ENCODE results near the gene FANCC.

Gene FANCC

DNA sequence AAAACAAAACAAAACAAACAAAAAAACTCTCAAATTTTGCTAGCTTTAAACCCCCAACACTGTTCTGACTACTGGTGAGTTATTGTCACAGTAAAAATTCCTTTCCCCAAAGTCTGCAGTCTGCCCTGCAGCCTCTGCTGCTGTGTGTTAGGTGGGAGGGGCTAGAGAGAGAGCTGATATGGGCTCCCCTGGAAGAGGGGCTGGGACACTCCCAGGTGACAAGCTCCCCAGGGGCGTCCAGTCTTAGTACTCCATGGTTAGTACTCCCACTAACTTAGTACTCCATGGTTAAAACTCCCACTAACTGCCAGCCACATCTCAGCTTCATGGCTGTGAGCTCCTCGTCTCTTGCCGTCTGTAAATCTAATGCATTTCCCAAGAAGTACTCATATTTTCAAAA lies 191.9 kb downstream of the FANCC start:
- in situ Hi-C loops (cut with HindIII; ENCODE audit: low pct_ligation_motif_present, low sequenced_read_pairs): no loop called here
- DNase-seq: no peak
- Histone ChIP-seq H3K27me3 (replicated peaks) (no peaks in the 10 kb centered on the region), H3K4me3 (ENCODE audit: low read depth, low read length) (no peak overlapping the region), H3K36me3 (replicated peaks) (no peaks in the 10 kb centered on the region), H3K27ac (no peak overlapping the region)
- TF ChIP-seq, protein P1, sequence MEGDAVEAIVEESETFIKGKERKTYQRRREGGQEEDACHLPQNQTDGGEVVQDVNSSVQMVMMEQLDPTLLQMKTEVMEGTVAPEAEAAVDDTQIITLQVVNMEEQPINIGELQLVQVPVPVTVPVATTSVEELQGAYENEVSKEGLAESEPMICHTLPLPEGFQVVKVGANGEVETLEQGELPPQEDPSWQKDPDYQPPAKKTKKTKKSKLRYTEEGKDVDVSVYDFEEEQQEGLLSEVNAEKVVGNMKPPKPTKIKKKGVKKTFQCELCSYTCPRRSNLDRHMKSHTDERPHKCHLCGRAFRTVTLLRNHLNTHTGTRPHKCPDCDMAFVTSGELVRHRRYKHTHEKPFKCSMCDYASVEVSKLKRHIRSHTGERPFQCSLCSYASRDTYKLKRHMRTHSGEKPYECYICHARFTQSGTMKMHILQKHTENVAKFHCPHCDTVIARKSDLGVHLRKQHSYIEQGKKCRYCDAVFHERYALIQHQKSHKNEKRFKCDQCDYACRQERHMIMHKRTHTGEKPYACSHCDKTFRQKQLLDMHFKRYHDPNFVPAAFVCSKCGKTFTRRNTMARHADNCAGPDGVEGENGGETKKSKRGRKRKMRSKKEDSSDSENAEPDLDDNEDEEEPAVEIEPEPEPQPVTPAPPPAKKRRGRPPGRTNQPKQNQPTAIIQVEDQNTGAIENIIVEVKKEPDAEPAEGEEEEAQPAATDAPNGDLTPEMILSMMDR (IDR thresholded peaks at IDR 0.05; ENCODE audit: low read depth, low read length, missing control alignments): no peak

DNA sequence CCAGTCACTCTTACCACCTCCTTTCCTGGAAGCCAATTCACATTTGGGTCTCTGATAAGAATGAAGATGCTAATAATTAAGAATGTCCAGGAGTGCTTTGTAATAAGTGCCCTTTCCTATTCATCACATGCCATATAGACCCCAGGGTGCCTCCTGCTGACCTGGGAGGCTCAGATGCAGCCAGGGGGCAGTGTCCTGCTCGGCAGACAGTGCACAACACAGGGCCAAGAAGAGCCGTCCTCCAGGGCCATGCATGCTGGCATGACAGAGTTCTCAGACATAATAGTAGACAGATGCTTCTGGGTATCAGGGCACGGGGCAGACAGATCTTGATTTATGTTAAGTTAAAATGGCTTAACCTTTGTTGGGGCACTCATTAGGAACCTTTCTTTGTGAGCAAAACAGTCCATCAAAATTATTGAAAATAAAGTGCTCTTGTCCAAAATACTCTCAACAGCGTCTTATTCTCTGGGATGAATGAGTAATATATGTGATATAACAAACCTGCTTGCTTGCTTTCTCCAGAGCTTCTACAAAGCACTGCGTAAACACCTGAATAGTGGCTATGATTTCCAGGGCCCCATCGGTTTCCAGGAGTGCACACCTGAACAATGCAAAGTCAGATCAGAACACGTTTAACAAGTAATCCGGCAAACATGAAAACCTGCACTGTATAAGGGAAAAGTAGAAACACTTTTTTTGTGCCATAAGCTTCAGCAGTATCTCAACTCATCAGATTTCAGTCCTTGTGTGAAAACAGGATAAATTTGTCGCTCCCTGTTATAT lies 192.7 kb downstream of the FANCC start:
- DNase-seq: no peak
- Histone ChIP-seq H3K4me3 (ENCODE audit: low read depth, low read length) (no peak overlapping the region), H3K36me3 (replicated peaks) (no peaks in the 10 kb centered on the region), H3K27ac (no peak overlapping the region), H3K27me3 (replicated peaks) (no peaks in the 10 kb centered on the region)
- in situ Hi-C loops (cut with HindIII; ENCODE audit: low pct_ligation_motif_present, low sequenced_read_pairs): no loop called here
- TF ChIP-seq, protein P1 (IDR thresholded peaks at IDR 0.05; ENCODE audit: low read depth, low read length, missing control alignments): peak; percentile 52

DNA sequence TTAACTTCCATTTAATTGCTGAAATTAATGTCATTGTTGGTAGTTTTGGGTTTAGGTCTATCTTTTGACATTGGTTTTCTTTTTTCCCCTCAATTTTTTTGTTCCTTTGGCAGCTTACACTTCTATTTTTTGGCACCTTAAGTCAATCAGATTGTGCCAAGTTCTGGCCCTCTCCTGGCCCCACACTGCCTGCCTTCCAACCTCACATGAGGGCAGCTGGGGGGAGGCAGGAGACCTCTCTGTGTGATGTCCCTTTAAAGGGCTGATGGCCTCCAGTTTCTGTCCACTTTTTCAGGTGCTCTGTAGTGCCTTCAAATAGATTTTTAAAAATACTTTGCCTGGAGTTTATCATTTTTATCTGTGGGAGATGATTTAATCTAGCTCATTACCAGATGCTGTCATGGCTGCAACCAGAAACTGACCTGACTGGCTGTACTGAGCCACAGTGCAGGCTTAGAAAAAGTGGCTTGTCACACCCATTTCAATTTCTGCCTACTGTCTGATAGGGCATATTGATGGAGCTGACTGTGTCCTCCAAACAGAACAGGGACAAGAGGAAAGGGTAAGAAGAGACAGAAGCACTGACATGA lies 196.6 kb downstream of the FANCC start:
- no peaks in the 10 kb centered on the region for H3K27me3 ChIP-seq (replicated peaks)
- in situ Hi-C loops (cut with HindIII; ENCODE audit: low pct_ligation_motif_present, low sequenced_read_pairs): no loop called here
- TF ChIP-seq, protein P1 (IDR thresholded peaks at IDR 0.05; ENCODE audit: low read depth, low read length, missing control alignments): no peak
- H3K36me3 ChIP-seq (replicated peaks): no peaks in the 10 kb centered on the region
- no peak for DNase-seq
- no peak overlapping the region for H3K4me3 ChIP-seq (ENCODE audit: low read depth, low read length)
- H3K27ac ChIP-seq: no peak overlapping the region

- no peaks in the 10 kb centered on the region for H3K27me3 ChIP-seq (replicated peaks)
- DNase-seq: peak; percentile 25
- H3K36me3 ChIP-seq (replicated peaks): no peaks in the 10 kb centered on the region
- TF ChIP-seq, protein P1 (IDR thresholded peaks at IDR 0.05; ENCODE audit: low read depth, low read length, missing control alignments): no peak
- in situ Hi-C loops (cut with HindIII; ENCODE audit: low pct_ligation_motif_present, low sequenced_read_pairs): no loop called here
- peak overlapping the region; percentile 9 for H3K27ac ChIP-seq
- no peak overlapping the region for H3K4me3 ChIP-seq (ENCODE audit: low read depth, low read length)
These were observed 198.9 kb downstream of the FANCC start for GRCh38 chr9:95118596-95118995.

- in situ Hi-C loops (cut with HindIII; ENCODE audit: low pct_ligation_motif_present, low sequenced_read_pairs): no loop called here
- H3K4me3 ChIP-seq (ENCODE audit: low read depth, low read length): no peak overlapping the region
- TF ChIP-seq, protein P1 (IDR thresholded peaks at IDR 0.05; ENCODE audit: low read depth, low read length, missing control alignments): no peak
- no peak overlapping the region for H3K27ac ChIP-seq
- H3K27me3 ChIP-seq (replicated peaks): no peaks in the 10 kb centered on the region
- DNase-seq: no peak
- no peaks in the 10 kb centered on the region for H3K36me3 ChIP-seq (replicated peaks)
These were observed 200.7 kb downstream of the FANCC start for GRCh38 chr9:95116808-95117204.

All from brain microvascular endothelial cell (primary cell).